GM19099 (cell line): ENCODE results near the gene S100A11.

Source experiments
- POLR2A ChIP-seq: IDR thresholded peaks from 3 replicates; pipeline ENCODE4 v1.6.1; 2011; ENCODE audit warnings: low read depth; ENCODE audit not compliant: insufficient read length; ENCODE audit errors: extremely low read depth

The S100A11 gene

GRCh38 chr1:152036267-152037216, at the start of gene S100A11:
S100A11 (minus strand) TSS chr1:152037004; CDS start chr1:152036915, 89 bp downstream.
- peak; percentile 68 for TF ChIP-seq POLR2A

GRCh38 chr1:152084853-152085252, 48.0 kb upstream of the S100A11 start:
- TF ChIP-seq POLR2A, result no peak

DNA sequence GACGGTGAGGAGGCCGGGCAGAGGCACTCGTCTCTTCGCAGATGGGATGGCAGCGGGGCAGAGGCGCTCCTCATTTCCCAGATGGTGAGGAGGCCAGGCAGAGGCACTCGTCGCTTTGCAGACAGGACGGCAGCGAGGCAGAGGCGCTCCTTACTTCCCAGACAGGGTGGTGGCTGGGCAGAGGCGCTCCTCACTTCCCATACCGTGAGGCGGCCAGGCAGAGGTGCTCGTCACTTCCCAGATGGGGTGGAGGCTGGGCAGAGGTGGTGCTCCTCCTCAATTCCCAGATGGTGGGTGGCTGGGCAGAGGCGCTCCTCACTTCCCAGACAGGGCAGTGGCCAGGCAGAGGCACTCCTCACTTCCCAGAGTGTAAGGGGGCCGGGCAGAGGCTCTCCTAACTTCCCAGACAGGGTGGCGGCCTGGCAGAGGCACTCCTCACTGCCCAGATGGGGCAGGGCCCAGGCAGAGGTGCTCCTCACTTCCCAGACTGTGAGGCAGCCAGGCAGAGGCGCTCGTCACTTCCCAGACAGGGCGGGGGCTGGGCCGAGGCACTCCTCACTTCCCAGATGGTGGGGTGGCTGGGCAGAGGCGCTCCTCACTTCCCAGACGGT, 42.1 kb upstream of the S100A11 start:
- TF ChIP-seq POLR2A, result no peak

- TF ChIP-seq POLR2A, result no peak
Observed at GRCh38 chr1:152072311-152072710, 35.5 kb upstream of the S100A11 start.

DNA sequence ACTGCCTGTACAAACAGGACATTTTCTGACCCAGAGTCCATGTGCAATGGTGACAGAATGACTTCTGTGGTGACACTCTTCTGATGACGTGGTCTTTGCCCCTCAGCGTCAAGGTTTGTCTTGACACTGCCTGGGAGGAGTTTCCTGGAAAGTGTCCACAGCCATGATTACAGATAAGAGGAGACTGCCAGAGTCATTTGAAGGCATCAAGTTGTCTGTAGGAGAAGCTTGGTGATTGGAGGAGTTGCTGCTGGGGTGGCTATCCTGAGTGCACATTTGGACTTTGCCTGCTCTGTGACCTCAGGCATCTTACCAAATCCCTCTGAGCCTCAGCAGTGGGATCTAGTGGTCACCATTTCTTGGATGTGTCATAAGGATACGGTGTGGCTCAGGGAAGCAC, 34.3 kb upstream of the S100A11 start:
- TF ChIP-seq POLR2A, result no peak

GRCh38 chr1:152067929-152068328, 31.1 kb upstream of the S100A11 start:
- no peak for TF ChIP-seq POLR2A

DNA sequence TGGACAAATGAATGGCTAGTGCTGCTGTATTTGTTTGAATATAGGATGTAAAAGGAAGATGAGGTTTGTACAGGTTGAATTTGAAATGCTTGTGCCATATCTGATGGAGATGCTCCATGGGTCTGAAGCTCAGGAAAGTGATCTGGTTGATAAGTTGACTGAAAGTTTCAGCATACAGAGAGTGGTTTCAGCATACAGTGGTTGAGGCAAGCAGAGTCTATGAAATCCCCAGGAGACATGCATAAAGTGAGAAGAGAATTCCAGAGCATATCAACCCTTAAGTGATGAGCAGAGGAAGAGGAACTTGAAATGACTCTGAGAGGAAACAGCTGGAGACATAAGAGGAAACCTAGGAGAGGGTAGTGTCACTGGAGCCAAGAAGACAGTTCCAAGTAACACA, 30.3 kb upstream of the S100A11 start:
- TF ChIP-seq POLR2A, result no peak

GRCh38 chr1:152061952-152062351, 25.1 kb upstream of the S100A11 start:
- no peak for TF ChIP-seq POLR2A

- TF ChIP-seq POLR2A, result no peak
Observed at GRCh38 chr1:152053375-152053774, 16.6 kb upstream of the S100A11 start.

DNA sequence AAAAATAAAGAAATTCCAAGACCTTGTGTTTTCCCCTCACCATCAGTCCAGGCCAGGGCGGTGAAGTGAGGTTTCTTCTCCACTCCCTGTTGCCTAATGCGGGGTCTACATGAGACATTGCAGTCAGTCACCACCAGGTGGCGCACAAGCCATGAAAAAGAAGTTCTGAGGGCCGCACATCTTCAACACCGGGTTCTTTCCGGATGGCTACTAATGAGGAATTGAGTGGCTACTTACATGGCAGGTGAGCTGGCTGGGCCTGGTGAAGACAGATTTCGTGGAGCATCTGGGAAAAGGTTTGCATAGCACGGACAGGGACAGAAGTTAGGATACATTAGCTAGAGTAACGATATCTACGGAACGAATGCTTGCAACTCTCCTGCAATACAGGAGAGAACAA, 15.8 kb upstream of the S100A11 start:
- TF ChIP-seq POLR2A, result no peak

DNA sequence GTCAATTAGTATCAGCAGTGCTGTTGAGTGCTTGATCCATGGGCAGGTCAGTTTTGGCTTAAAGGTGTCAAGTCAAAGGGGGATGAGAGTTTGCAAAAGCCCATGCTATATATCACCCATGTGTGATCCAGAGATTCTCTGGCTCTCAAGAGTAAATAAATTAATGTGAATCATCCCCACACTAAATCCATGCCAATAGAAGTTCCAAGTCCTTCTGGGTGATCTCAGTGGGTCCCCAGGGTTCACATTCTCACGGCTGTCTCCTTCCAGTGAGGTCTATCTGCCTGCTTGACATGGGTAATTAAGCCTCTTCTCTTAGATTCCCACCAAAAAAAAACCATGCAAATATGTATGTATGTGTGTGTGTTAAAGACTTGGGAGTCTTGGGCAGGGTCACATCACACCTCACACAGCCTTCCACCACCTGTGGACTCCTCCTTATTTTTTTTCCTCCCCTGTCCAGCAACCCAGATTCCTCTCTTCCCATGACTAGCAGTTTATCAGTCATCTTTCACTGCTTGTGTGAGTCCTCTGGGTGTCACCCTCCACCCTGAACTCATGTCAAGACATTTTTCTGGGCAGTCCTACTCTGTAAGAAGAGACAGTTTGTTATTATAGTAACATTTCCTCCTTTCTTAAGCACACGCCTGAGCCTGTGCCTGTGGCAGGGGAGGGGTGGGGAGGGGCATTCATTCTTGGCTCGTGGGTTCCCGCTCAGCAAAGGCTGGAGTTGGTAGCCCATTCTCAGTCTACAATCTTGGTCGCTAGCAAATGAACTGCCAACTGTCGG, 14.3 kb upstream of the S100A11 start:
- TF ChIP-seq POLR2A, result no peak

DNA sequence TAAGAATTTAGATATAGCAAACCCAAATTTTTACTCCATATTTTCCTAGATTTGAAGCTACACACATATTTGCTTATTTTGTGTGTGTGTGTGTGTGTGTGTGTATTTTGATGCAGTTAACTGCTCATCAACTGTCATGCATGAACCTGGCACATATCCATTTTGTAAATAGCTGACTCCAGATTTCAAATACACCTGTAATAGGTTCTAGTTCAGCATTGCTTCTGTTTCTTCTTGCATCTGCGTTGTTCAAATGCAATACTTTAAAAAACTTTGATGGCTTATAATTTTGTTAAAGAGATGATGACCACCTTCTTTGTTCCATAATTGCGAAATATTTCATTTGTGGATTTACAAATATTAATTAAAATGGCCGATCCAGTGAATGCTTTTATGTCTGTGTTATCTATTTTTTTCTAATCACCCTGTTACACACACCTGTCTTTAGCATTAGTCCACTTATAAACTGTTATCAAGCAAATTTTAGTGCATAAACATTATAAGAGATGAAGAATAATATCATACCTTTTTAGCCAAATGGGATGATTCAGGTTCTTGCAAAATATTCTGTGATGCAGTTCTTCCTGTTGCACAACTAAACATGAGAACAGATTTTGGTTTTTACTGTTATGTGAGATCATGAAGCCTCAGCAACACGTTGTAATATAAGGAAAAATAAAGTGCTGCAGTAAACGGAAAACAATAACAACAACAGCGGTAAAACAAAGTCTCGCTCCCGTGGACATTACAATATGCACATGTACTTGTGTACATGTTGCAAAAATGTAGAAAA, 12.7 kb upstream of the S100A11 start:
- no peak for TF ChIP-seq POLR2A

GRCh38 chr1:152048416-152049009, 11.7 kb upstream of the S100A11 start:
- TF ChIP-seq POLR2A, result no peak

GRCh38 chr1:152047730-152048415, 11.1 kb upstream of the S100A11 start:
- TF ChIP-seq POLR2A, result peak; percentile 77
